A673 (cell line): Measurements from ENCODE around the gene MKS1.

Experiments
- EZH2 ChIP-seq: fragments of 200-600 bp; sonication (generic); IDR thresholded peaks from 2 replicates; pipeline ENCODE4 v1.6.1; 2017; ENCODE audit warnings: borderline replicate concordance, low read depth, mild to moderate bottlenecking, mixed read lengths, antibody characterized with exemption, low read length; ENCODE audit not compliant: poor library complexity, severe bottlenecking
- TF ChIP-seq, protein P1 (sequence below): fragments of 300-800, 200-600 bp; sonication (generic); conservative IDR thresholded peaks from 2 replicates; pipeline ENCODE4 v1.5.1; 2017; ENCODE audit warnings: low read depth, mild to moderate bottlenecking, antibody characterized with exemption, low read length, moderate library complexity, mixed read lengths

DNA sequence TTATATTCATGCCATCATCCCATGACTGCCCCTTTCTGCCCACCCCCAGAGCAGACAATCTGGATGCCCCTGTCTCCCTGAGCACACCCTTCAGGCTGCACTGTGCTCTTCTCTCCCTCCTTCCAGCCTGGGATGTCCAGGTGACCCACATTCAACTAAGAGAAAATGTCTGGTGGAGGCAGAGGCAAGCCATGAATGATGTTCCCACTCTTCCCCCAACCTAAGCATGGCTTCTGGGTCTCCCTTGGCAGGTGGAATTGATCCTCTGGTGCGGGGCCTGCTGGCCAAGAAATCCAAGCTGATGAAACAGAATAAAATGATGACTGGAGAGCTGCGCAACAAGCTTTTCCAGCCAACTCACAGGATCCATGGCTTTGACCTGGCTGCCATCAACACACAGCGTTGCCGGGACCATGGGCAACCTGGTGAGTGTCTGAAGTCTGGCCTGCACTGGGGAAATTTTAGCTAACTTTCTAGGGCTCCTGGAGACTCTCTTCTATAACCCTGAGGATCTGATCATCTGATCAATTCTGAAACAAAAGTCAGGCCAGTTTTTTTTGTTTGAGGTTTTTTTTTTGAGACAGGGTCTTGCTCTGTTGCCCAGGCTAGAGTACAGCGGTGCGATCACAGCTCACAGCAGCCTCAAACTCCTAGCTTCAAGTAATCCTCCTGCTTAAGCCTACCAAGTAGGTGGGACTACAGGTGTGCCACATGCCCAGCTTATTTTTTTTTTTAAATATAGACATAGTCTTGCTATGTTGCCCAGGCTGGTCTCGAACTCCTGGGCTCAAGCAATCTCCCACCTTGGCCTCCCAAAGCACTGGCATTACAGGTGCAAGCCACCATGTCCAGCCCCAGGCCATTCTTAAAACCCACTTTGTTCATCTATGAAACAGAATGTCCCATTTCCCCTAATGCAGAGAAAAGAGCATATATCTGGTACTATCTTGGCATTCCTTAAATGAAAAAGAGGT lies 47.1 kb upstream of the MKS1 start:
- TF ChIP-seq, protein P1, sequence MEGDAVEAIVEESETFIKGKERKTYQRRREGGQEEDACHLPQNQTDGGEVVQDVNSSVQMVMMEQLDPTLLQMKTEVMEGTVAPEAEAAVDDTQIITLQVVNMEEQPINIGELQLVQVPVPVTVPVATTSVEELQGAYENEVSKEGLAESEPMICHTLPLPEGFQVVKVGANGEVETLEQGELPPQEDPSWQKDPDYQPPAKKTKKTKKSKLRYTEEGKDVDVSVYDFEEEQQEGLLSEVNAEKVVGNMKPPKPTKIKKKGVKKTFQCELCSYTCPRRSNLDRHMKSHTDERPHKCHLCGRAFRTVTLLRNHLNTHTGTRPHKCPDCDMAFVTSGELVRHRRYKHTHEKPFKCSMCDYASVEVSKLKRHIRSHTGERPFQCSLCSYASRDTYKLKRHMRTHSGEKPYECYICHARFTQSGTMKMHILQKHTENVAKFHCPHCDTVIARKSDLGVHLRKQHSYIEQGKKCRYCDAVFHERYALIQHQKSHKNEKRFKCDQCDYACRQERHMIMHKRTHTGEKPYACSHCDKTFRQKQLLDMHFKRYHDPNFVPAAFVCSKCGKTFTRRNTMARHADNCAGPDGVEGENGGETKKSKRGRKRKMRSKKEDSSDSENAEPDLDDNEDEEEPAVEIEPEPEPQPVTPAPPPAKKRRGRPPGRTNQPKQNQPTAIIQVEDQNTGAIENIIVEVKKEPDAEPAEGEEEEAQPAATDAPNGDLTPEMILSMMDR, result no peak
- TF ChIP-seq EZH2, result no peak
